K562 (cell line): ENCODE data around the gene ADAM15. TPM values are rescaled to one million over a fixed set of nuclear protein-coding genes. Genes with fewer than 3 reads are reported as not detected.

Experiments
- CREM ChIP-seq: IDR thresholded peaks from 2 replicates; pipeline ENCODE4 v1.6.1; 2014; ENCODE audit warnings: antibody characterized with exemption, low read depth
- DNMT1 ChIP-seq: fragments of 450-650 bp; IDR thresholded peaks from 2 replicates; pipeline ENCODE4 v1.6.1; 2016; ENCODE audit warnings: antibody characterized with exemption, mild to moderate bottlenecking
- FOXK2 ChIP-seq, 2 experiments: fragments of 450-650 bp; IDR thresholded peaks in 1 of 2; conservative IDR thresholded peaks in 1 of 2; 2 replicates each; pipeline ENCODE4 v1.6.1; 2016; ENCODE audit warnings: low read depth in 2 of 2, mild to moderate bottlenecking in 1 of 2
- GATAD2B ChIP-seq: fragments of 450-650 bp; IDR thresholded peaks from 2 replicates; pipeline ENCODE4 v1.6.1; 2017; ENCODE audit warnings: mild to moderate bottlenecking, borderline replicate concordance
- HIVEP1 ChIP-seq: fragments of 250-450 bp; sonication (Bioruptor Pico); IDR thresholded peaks from 2 replicates; pipeline ENCODE4 v1.4.0; 2020; ENCODE audit warnings: mild to moderate bottlenecking
- LCOR ChIP-seq: sonication (generic); formaldehyde crosslinking; IDR thresholded peaks from 2 replicates; pipeline ENCODE4 v1.8.0; 2022; ENCODE audit warnings: mild to moderate bottlenecking, missing genetic modification reagents
- MEIS2 ChIP-seq: fragments of 450-650 bp; IDR thresholded peaks from 2 replicates; pipeline ENCODE4 v1.6.1; 2014; ENCODE audit warnings: mild to moderate bottlenecking; ENCODE audit not compliant: partially characterized antibody
- OTX1 ChIP-seq: fragments of 450-650 bp; formaldehyde crosslinking; IDR thresholded peaks from 2 replicates; pipeline ENCODE4 v1.4.0; 2022; ENCODE audit warnings: mild to moderate bottlenecking
- POLR3A ChIP-seq: IDR thresholded peaks from 2 replicates; pipeline ENCODE4 v1.6.1; 2011; ENCODE audit warnings: borderline replicate concordance, mild to moderate bottlenecking, moderate library complexity; ENCODE audit not compliant: insufficient read length, insufficient read depth; ENCODE audit errors: extremely low read depth
- XRCC5 ChIP-seq: fragments of 200-400 bp; formaldehyde crosslinking; IDR thresholded peaks from 2 replicates; pipeline ENCODE4 v1.6.1; 2017; ENCODE audit warnings: low read depth, mild to moderate bottlenecking, low read length
- ZNF444 ChIP-seq: fragments of 250-450 bp; sonication (Bioruptor Pico); IDR thresholded peaks from 2 replicates; pipeline ENCODE4 v1.4.0; 2020; ENCODE audit warnings: mild to moderate bottlenecking, moderate library complexity
- ZNF699 ChIP-seq: fragments of 250-450 bp; sonication (Bioruptor Pico); IDR thresholded peaks from 2 replicates; pipeline ENCODE4 v1.8.0; 2021; ENCODE audit warnings: mild to moderate bottlenecking, moderate library complexity; ENCODE audit not compliant: insufficient replicate concordance
- polyA plus RNA-seq, 8 experiments: library from polyadenylated mRNA; depleted of rRNA in 4 of 8; stranded (reverse) in 5 of 8; unstranded in 3 of 8; fragments of >200 nt; fragmentation: Nextera tagmentation in 2 of 8; fragmentation: Illumina TruSeq in 1 of 8; extraction: Ambion mirVana in 2 of 8; extraction: Trizol in 1 of 8; gene quantifications; 2 replicates each; pipeline versions ENCODE4 v1.2.1 to v1.2.3, GENCODE V29; 2011 to 2014; ENCODE audit warnings: inconsistent platforms in 1 of 8, missing spikeins in 1 of 8
- total RNA-seq, 7 experiments: library from RNA; depleted of rRNA in 6 of 7; stranded (reverse); fragments of >200 nt in 6 of 7; fragmentation: Illumina TruSeq in 2 of 7; extraction: Trizol in 2 of 7; gene quantifications; 2 replicates each; pipeline versions ENCODE4 v1.2.1 to v1.2.3, GENCODE V29; 2011 to 2021; ENCODE audit warnings: low replicate concordance in 1 of 7
- TF ChIP-seq, protein P1 (sequence below), 2 experiments: fragments of 450-650 bp; IDR thresholded peaks; 2 replicates each; pipeline ENCODE4 v1.6.1; 2018; ENCODE audit warnings: mild to moderate bottlenecking in 2 of 2, low read depth in 1 of 2; ENCODE audit not compliant: partially characterized antibody in 2 of 2
- TF ChIP-seq, protein P2 (sequence below), 2 experiments: IDR thresholded peaks in 1 of 2; conservative IDR thresholded peaks in 1 of 2; 2 replicates each; pipeline ENCODE4 v1.6.1; 2016; ENCODE audit warnings: low read depth in 2 of 2, mild to moderate bottlenecking in 1 of 2, missing compliant biosample characterization in 1 of 2, missing genetic modification characterization in 1 of 2, moderate library complexity in 1 of 2
- TF ChIP-seq, protein P3 (sequence below): fragments of 200-800 bp; sonication (Bioruptor generic); IDR thresholded peaks from 2 replicates; pipeline ENCODE4 v1.6.1; 2017; ENCODE audit warnings: missing genetic modification characterization, missing compliant biosample characterization

The ADAM15 gene
- total and polyA plus RNA-seq, 9 of the 15 experiments (the other 6 are each of a cell fraction or from before 2014, with no cell fraction given) = 0.69 to 72.3 (median 32.8) TPM

DNA sequence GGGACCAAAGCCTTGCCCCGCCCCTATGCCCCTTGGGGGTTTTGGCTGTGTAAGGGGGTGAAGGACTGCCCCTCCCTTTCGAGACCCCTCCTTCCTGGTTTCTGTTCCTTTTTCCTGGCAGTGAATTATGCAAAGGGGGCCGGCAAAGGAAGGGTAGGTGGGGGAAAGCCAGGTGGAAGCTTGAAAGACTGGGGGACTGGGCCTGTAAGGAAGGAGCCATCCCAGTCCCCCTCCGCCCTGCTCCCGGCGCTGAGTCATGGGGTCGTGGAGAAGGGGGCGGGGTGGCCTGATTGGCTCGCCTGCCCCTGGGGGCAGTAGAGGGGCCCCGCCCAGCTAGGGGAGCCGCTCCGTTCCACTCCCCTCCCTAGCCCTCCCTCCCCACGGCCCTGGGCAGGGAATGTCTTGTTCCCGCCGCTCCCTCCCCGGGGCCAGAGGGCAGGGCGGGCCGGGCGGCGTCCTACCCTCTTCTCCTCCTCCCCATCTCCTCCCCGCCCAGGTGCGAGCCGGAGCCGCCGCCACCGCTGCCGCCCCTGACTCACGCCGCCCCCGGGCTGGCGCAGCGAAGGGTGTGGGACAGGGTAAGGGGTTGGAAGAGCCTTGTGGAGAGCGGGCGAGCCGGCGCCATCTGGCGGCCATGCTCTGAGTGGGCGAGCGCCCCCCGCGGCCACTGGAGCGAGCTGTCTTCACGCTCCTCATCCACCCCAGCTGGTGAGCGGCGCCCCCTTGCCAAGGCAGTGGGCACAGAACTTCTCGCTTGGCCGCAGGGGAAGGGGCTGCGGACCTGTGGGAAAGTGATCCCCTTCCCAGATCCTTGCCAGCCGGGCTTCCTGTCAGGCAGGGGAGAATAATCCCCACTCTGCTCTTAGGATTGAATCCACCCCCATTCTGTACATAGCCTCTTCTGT, 33.8 kb upstream of the ADAM15 start (continued):
- no peak for TF ChIP-seq POLR3A
- TF ChIP-seq DNMT1 = 0 out of 2 replicates have a peak, but pooled peaks have one; percentile 70
- peak; percentile 99 for TF ChIP-seq XRCC5
- TF ChIP-seq ZNF444 (CRISPR knock-in tag) = no peak
- TF ChIP-seq, protein P1, sequence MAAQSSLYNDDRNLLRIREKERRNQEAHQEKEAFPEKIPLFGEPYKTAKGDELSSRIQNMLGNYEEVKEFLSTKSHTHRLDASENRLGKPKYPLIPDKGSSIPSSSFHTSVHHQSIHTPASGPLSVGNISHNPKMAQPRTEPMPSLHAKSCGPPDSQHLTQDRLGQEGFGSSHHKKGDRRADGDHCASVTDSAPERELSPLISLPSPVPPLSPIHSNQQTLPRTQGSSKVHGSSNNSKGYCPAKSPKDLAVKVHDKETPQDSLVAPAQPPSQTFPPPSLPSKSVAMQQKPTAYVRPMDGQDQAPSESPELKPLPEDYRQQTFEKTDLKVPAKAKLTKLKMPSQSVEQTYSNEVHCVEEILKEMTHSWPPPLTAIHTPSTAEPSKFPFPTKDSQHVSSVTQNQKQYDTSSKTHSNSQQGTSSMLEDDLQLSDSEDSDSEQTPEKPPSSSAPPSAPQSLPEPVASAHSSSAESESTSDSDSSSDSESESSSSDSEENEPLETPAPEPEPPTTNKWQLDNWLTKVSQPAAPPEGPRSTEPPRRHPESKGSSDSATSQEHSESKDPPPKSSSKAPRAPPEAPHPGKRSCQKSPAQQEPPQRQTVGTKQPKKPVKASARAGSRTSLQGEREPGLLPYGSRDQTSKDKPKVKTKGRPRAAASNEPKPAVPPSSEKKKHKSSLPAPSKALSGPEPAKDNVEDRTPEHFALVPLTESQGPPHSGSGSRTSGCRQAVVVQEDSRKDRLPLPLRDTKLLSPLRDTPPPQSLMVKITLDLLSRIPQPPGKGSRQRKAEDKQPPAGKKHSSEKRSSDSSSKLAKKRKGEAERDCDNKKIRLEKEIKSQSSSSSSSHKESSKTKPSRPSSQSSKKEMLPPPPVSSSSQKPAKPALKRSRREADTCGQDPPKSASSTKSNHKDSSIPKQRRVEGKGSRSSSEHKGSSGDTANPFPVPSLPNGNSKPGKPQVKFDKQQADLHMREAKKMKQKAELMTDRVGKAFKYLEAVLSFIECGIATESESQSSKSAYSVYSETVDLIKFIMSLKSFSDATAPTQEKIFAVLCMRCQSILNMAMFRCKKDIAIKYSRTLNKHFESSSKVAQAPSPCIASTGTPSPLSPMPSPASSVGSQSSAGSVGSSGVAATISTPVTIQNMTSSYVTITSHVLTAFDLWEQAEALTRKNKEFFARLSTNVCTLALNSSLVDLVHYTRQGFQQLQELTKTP (IDR thresholded peaks at IDR 0.05; ENCODE audit: low read depth in 1 of 2, partially characterized antibody in 2 of 2) = peak in 1 of 2 experiments; percentile 11
- TF ChIP-seq GATAD2B = no peak; the same call in 1 of the 2 replicates
- TF ChIP-seq FOXK2 (conservative IDR thresholded peaks at IDR 0.05 in 1 of 2, IDR thresholded peaks at IDR 0.05 in 1 of 2; ENCODE audit: low read depth in 2 of 2) = no peak
- peak; percentile 97 for TF ChIP-seq LCOR (CRISPR knock-in tag)
- no peak for TF ChIP-seq HIVEP1 (CRISPR knock-in tag)
- no peak for TF ChIP-seq ZNF699
- TF ChIP-seq, protein P2, sequence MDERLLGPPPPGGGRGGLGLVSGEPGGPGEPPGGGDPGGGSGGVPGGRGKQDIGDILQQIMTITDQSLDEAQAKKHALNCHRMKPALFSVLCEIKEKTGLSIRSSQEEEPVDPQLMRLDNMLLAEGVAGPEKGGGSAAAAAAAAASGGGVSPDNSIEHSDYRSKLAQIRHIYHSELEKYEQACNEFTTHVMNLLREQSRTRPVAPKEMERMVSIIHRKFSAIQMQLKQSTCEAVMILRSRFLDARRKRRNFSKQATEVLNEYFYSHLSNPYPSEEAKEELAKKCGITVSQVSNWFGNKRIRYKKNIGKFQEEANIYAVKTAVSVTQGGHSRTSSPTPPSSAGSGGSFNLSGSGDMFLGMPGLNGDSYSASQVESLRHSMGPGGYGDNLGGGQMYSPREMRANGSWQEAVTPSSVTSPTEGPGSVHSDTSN (CRISPR knock-in tag; IDR thresholded peaks at IDR 0.05; ENCODE audit: low read depth) = no peak
- TF ChIP-seq, protein P2 (tag; conservative IDR thresholded peaks at IDR 0.05; ENCODE audit: low read depth) = no peak
- TF ChIP-seq, protein P3, sequence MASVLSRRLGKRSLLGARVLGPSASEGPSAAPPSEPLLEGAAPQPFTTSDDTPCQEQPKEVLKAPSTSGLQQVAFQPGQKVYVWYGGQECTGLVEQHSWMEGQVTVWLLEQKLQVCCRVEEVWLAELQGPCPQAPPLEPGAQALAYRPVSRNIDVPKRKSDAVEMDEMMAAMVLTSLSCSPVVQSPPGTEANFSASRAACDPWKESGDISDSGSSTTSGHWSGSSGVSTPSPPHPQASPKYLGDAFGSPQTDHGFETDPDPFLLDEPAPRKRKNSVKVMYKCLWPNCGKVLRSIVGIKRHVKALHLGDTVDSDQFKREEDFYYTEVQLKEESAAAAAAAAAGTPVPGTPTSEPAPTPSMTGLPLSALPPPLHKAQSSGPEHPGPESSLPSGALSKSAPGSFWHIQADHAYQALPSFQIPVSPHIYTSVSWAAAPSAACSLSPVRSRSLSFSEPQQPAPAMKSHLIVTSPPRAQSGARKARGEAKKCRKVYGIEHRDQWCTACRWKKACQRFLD (CRISPR knock-in tag) = no peak
- TF ChIP-seq MEIS2 = peak; percentile 24
- TF ChIP-seq CREM = peak; percentile 69; the same call in 1 of the 2 replicates
- peak; percentile 67; the same call in 1 of the 2 replicates for TF ChIP-seq OTX1
